DMS153 treated with DMSO at 0.1 percent for 48 hours (cell line): ENCODE data around the gene PCDHA1.
A peak's percentile ranks its signal among the peaks of the same experiment; 100 is the strongest.
"Not testable (repeated sequence)": the region's sequence is repeated elsewhere in the genome, so short reads cannot be mapped to it uniquely, and the experiment has no call there.

Source experiments
- DNase-seq: peaks from one replicate; lab custom pipeline; 2025; ENCODE audit not compliant: unreplicated experiment; lab: John Stamatoyannopoulos, UW

Gene PCDHA1

GRCh38 chr5:140849831-140850634 lies 64.1 kb downstream of the PCDHA1 start:
- not testable (repeated sequence) for DNase-seq

- no peak for DNase-seq
These were observed 70.1 kb downstream of the PCDHA1 start, which contains the start of gene PCDHA10 for GRCh38 chr5:140855772-140856674. Gene PCDHA10, plus strand, starts transcription at chr5:140855897. Its CDS starts 152 bp downstream, at chr5:140856049.

- DNase-seq, result no peak
These were observed 71.4 kb downstream of the PCDHA1 start for GRCh38 chr5:140857177-140857986.

- no peak for DNase-seq
These were observed 72.0 kb downstream of the PCDHA1 start for GRCh38 chr5:140857987-140858240.

- DNase-seq, result no peak
These were observed 76.7 kb downstream of the PCDHA1 start for GRCh38 chr5:140862441-140863295.

- no peak for DNase-seq
These were observed 83.0 kb downstream of the PCDHA1 start, which contains the start of gene PCDHA11 for GRCh38 chr5:140868721-140869554. Gene PCDHA11, plus strand, starts transcription at chr5:140868957. Its CDS starts 147 bp downstream, at chr5:140869104.

- DNase-seq, result no peak
These were observed 83.6 kb downstream of the PCDHA1 start for GRCh38 chr5:140869555-140869886.

- no peak for DNase-seq
These were observed 84.6 kb downstream of the PCDHA1 start for GRCh38 chr5:140870221-140871201.

GRCh38 chr5:140875085-140876065 lies 89.4 kb downstream of the PCDHA1 start, which contains the start of gene PCDHA12:
Gene PCDHA12, plus strand, starts transcription at chr5:140875308. Its CDS starts 165 bp downstream, at chr5:140875473.
- peak; percentile 39 for DNase-seq

- not testable (repeated sequence) for DNase-seq
These were observed 90.8 kb downstream of the PCDHA1 start for GRCh38 chr5:140876541-140877261.

- DNase-seq, result no peak
These were observed 91.3 kb downstream of the PCDHA1 start for GRCh38 chr5:140877262-140877581.

- DNase-seq, result no peak
These were observed 96.1 kb downstream of the PCDHA1 start, which contains the start of gene PCDHA13 for GRCh38 chr5:140881889-140882590. Gene PCDHA13, plus strand, starts transcription at chr5:140882124. Its CDS starts 145 bp downstream, at chr5:140882269.

GRCh38 chr5:140882591-140882899 lies 96.6 kb downstream of the PCDHA1 start:
- no peak for DNase-seq

- no peak for DNase-seq
These were observed 97.4 kb downstream of the PCDHA1 start for GRCh38 chr5:140883373-140883772.

GRCh38 chr5:140883927-140884697 lies 98.2 kb downstream of the PCDHA1 start:
- DNase-seq, result no peak
